ENCODE results near the gene NFATC2.

Gene NFATC2

DNA sequence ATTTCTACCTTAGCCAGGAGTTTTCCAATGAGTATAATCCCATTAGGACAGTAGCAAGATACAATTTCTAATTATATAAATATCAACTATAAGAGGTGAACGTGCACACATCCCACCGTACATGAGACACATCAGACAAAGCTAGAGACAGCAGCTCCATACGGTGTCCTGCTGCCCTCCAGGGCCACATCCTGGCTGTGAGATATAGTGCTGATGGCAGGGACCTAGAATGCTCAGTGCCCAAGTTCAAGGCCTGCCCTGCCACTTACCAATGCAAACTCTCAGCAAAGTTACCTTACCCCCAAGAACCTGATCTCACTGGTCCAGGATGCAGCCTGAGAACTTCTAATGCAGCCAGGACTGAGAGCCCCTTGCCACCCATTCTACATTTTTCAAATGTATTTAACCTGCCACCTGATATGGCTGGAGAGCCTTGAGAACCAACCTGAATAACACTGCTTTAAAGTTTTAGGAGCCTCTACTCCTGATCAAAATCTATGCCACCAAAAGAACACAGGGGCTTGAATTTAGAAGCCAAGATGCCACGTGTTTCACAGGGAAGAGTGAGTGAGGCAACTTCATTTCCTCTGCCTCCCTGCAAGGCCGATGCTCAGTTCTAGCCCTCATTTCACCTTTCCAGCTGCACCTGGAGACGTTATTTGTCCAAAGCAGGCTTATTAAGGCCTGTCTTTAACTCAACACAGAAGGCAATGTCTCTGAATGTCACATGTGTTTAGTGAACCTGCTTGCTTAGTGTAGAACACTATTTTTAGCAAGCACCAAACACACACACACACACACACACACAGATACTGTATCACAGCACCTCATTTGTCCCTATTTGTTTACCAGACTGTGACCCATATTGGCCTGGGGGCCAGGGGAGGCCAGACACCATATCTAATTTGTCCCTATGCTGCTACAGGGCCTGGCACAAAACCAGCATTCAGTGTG lies 6.1 kb downstream of the NFATC2 start:
- no peak for DNase-seq

DNA sequence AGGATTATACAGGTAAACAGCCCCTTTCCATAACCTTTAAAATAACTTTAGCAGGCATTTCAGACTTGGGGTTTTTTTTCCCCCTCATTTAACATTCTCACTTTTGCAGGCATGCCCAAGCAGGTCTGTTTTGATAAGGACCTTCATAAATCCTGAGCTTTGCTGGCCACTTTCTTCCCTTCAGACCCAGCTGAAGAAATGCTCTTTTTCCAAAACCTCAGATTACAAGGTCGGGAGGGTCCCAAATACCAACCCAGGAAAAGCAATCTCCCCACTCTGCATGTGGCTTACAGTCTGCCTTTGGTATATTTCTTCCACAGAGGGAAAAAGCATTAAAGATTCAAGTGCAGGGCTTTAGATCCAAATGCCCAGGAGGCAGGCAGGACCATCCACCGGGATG lies 6.8 kb downstream of the NFATC2 start:
- no peak for DNase-seq

DNA sequence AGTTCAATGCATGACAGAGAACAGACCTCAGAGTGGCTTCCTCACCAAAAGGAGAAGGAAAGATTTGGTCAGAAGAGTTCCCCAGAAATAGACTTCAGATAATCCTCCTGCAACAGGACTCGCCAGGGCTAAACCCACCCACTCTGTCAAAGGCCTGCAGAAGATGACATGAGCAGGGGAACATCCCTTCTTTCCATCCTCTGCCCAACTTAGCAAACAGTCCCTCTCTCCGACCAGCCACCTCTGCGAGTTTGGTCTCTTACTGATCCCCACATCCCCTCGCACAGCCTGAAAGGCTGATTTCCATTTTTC lies 7.5 kb downstream of the NFATC2 start:
- no peak for DNase-seq

GRCh38 chr20:51533291-51534172 lies 9.0 kb downstream of the NFATC2 start:
- DNase-seq = no peak

DNA sequence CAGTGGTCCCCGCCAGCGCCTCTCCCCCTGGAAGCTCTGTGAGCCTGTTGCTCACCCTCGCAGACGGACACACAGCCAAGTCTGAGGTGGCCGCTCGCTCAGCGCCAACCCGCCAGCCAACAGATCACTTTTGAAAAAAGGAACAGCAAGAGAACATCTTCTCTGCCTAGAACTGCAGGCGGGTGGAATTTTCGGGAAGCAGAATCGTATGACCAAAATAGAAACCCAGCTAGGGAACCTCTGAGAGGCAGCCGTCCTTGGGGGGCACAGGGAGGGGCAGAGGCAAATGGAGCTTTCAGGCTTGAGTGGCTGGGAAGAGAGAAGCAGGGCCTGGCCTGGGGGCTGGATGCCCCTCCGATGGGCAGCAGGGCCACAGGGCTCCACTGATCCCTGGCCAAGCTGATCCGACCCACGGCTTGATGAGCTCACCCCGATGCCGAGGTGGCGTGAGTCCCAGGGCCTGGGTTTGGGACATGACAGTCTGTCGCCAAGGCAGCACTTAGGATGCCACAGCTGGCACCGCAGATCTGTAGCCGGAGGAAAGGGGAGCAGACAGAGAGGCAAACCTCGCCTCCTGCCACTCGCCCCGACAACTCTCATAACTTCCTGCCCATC lies 9.8 kb downstream of the NFATC2 start:
- no peak for DNase-seq

DNA sequence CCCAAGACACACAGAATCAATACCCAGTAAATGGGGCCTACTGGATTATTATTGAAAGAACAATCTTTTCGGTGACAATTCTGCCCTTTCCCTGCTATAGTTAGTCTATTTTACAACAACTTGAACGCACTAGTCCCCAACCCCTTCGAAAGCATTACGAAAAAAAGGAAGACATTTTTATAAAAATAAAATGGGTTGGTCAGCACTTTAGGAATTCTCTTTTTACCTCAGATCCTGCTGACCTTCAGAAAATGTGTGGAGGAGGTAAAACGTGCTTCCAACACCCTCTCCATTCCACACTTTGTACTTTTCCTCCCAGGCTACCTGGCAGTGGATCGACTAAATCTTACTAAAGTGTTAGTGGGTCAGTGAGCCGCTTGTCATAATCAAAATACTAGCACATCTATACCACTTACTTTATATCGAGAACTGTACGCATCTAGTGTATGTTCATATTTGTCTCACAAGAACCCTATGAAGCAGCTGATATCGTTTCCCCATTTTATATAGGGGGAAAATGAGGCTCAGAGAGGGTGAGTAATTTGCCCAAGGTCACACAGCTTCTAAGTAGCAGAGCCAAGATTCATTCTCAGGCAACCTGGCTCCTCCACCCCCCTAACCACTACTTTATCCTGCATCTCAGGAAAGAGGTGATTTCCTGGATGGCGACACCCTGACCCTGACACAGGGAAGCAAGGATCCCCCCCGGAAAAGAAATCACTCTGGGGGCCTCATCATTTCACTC lies 10.6 kb downstream of the NFATC2 start:
- DNase-seq = no peak

- DNase-seq = peak; percentile 9 to 63 (median 30)
Measured at GRCh38 chr20:51531141-51531710, 11.3 kb downstream of the NFATC2 start.

GRCh38 chr20:51529758-51530157 lies 12.8 kb downstream of the NFATC2 start:
- peak; percentile 19 to 65 (median 42) for DNase-seq

GRCh38 chr20:51529081-51529681 lies 13.3 kb downstream of the NFATC2 start:
- peak in 2 of 4 experiments; percentile 18 to 39 for DNase-seq

DNA sequence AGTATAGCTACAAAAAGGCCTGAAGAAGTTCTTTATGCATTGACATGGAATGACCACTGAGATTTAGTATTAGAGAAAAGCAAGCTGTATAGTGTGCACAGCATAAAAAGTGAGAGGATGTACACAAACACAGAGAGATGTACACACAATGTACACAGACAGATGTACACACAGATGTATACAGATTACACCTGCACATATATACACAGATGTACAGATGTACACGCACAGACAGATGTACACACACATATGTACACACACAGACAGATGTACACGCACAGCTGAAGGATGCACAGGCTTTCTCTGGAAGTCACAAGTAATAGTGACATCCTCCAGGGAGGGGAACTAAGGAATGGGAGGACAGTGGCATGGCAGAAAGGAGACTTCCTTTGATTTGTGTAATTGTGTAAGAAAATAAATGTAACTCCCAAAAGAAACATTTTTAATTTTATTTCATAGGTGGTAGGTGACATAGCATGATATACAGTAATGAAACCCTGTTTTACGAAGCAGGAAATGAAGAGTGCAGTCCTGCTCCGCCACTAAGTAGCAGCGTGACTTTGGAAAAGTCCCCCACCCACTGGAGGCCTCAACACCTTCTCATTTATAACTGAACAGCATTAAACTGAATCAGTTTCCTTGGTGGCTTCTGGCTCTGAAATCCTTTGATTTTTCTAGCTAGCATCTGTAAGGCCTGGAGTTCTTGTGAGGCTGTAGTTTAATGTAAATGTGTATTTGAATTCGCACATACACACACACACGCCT lies 14.1 kb downstream of the NFATC2 start:
- no peak for DNase-seq

- no peak for DNase-seq
Measured at GRCh38 chr20:51526754-51527153, 15.8 kb downstream of the NFATC2 start.

DNA sequence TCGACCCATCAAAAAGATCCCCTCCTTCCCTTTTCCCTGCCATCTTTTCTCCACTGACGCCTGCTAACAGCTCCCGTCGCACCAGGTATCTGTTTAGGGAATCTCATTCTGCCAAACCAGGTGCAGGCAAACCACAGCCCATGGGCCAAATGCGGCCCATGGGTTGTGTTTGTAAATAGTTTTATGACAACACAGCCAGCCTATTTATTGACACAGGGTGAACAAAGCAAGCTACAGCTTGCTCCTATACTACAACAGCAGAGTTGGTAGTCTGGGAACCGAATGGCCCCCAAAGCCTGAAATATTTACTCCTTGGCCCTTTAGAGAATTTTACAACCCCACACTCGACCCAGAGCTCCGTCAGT lies 16.4 kb downstream of the NFATC2 start:
- DNase-seq = no peak

GRCh38 chr20:51525241-51526105 lies 17.0 kb downstream of the NFATC2 start:
- peak in 1 of 4 experiments; percentile 29 for DNase-seq

GRCh38 chr20:51523276-51524013 lies 19.1 kb downstream of the NFATC2 start:
- DNase-seq = no peak

DNA sequence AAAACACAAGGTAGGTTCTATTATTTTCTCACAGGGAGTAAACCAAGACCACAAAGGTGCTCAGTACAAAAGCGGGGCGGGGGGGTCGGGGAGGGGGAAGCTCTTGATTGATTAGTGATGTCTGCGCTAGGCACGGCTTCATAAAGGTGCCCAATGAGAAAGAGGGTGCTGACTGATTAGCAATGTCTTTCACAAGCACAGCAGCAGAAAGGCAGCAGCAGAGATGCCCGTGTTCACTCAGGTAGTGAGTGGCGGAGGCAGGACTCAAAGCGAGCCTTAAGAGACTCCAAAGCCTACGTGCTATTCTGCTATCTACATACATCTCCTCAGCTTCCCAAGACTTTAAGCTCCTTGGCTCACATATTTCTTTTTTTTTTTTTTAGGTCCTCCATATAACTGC lies 20.3 kb downstream of the NFATC2 start:
- no peak for DNase-seq

GRCh38 chr20:51517839-51518238 lies 24.7 kb downstream of the NFATC2 start:
- DNase-seq = no peak

- DNase-seq = no peak
Measured at GRCh38 chr20:51516855-51517254, 25.7 kb downstream of the NFATC2 start.

DNA sequence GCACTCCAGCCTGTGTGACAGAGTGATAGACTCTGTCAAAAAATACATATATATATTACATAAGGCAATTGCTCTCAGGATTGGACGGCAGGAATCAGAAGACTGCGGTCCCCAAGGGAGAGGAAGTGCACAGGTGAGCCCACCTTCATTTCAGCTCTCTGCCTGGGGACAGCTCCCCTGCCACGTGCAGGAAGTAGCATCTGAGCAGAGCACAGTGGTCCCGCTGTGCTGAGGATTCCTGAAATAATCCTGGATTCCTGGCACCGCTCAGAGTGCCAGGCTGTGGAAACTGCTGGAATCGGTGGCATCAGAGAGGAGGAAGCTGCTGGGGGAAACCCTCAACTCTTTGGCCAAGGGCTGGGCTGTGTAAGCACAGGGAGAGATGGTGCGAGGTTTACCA lies 27.7 kb downstream of the NFATC2 start:
- no peak for DNase-seq

GRCh38 chr20:51514249-51514648 lies 28.3 kb downstream of the NFATC2 start:
- DNase-seq = no peak

All from activated CD4-positive, CD25-positive, alpha-beta regulatory T cell (primary cell).